Panc1 (cell line): ENCODE measurements around the gene RASGRP3. TPM values are rescaled to one million over a fixed set of nuclear protein-coding genes. Genes with fewer than 3 reads are reported as not detected.

Experiments
- ATAC-seq: fragments of 200-7000 bp; cut with Tn5 transposase; 2 replicates; pipeline ENCODE4 v1.9.1; 2020; ENCODE audit warnings: mild to moderate bottlenecking, moderate library complexity
- BruUV-seq: library from RNA; stranded (reverse); fragments of 400-500 nt; replicated peaks from 2 replicates; lab custom pipeline; 2021; lab: Mats Ljungman, UMichigan
- CTCF ChIA-PET: fragments of 300-600 bp; sonication (Branson Sonifier 250); formaldehyde crosslinking; loops from one replicate; lab custom pipeline; 2022; ENCODE audit warnings: antibody characterized with exemption; lab: Charles Lee
- POLR2A ChIA-PET: fragments of 300-600 bp; sonication (Branson Sonifier 250); formaldehyde crosslinking; loops from one replicate; lab custom pipeline; 2022; ENCODE audit warnings: antibody characterized with exemption; lab: Charles Lee
- DNase-seq: peaks from one replicate; pipeline ENCODE4 v3.0.0-alpha.2; 2010; ENCODE audit warnings: low read depth, low spot score
- H3K27ac ChIP-seq: 2 replicates; pipeline ENCODE4 v1.5.1; 2011; ENCODE audit warnings: mild to moderate bottlenecking, low read length, inconsistent platforms
- H3K27me3 ChIP-seq: fragments of 200-500 bp; sonication (Bioruptor generic); 2 replicates; pipeline ENCODE4 v1.6.0; 2014; ENCODE audit warnings: low read length, inconsistent platforms; ENCODE audit not compliant: control insufficient read depth, insufficient read depth
- H3K36me3 ChIP-seq: fragments of 200-500 bp; sonication (Bioruptor generic); 2 replicates; pipeline ENCODE4 v1.5.1; 2014; ENCODE audit warnings: inconsistent platforms, mild to moderate bottlenecking, low read length, moderate library complexity; ENCODE audit not compliant: control insufficient read depth, insufficient read depth
- H3K4me1 ChIP-seq: 2 replicates; pipeline ENCODE4 v1.5.1; 2011; ENCODE audit warnings: inconsistent platforms, mild to moderate bottlenecking, low read length, moderate library complexity; ENCODE audit not compliant: control insufficient read depth, insufficient read depth
- H3K4me3 ChIP-seq, 2 experiments: 2 replicates each; pipeline ENCODE4 v1.5.1; 2011 to 2012; ENCODE audit warnings: low read depth in 2 of 2, low read length in 2 of 2, mild to moderate bottlenecking in 2 of 2, inconsistent platforms in 1 of 2, moderate library complexity in 1 of 2
- H3K9me3 ChIP-seq: fragments of 200-500 bp; sonication (Bioruptor generic); 2 replicates; pipeline ENCODE4 v1.5.1; 2014; ENCODE audit warnings: low read depth, mild to moderate bottlenecking, inconsistent platforms, low read length, moderate library complexity; ENCODE audit not compliant: control insufficient read depth, insufficient read depth
- CTCF ChIP-seq: fragments of 450-650 bp; IDR thresholded peaks from 2 replicates; pipeline ENCODE4 v1.5.1; 2017; ENCODE audit warnings: mild to moderate bottlenecking
- POLR2AphosphoS5 ChIP-seq: IDR thresholded peaks from 2 replicates; pipeline ENCODE4 v1.6.1; 2012; ENCODE audit warnings: mild to moderate bottlenecking, low read depth, low read length, moderate library complexity
- REST ChIP-seq, 2 experiments: IDR thresholded peaks; 2 replicates each; pipeline ENCODE4 v1.6.1; 2011 to 2012; ENCODE audit warnings: low read depth in 2 of 2, control low read depth in 1 of 2, low read length in 1 of 2, mild to moderate bottlenecking in 1 of 2, moderate library complexity in 1 of 2; ENCODE audit not compliant: insufficient read depth in 1 of 2
- SIN3A ChIP-seq: IDR thresholded peaks from 2 replicates; pipeline ENCODE4 v1.6.1; 2012; ENCODE audit warnings: low read depth, mild to moderate bottlenecking, low read length, moderate library complexity, borderline replicate concordance; ENCODE audit not compliant: insufficient read depth
- TCF7L2 ChIP-seq: IDR thresholded peaks from 2 replicates; pipeline ENCODE4 v1.6.1; 2011; ENCODE audit warnings: mild to moderate bottlenecking, low read depth, low read length, inconsistent platforms
- in situ Hi-C: cut with HindIII; loops from 2 replicates; pipeline ENCODE4 v1.10.0; 2016; ENCODE audit warnings: low sequenced_read_pairs, low pct_unique_long_range_greater_than_20kb
- intact Hi-C: fragments of 100-400 bp; cut with micrococcal nuclease; formaldehyde crosslinking; loops from one replicate; pipeline ENCODE4 v1.10.0; 2022; ENCODE audit not compliant: unreplicated experiment
- total RNA-seq: library from RNA; stranded (reverse); gene quantifications from one replicate; pipeline ENCODE4 v1.2.1, GENCODE V29; 2021; ENCODE audit not compliant: unreplicated experiment

The RASGRP3 gene
- total RNA-seq, 1 experiment from 2014 or later, result 2.6 TPM

GRCh38 chr2:33482518-33482917 lies 6.1 kb downstream of the RASGRP3 start:
- in situ Hi-C loops (no loop called here), intact Hi-C loops (no loop called here)
- no peaks in the 10 kb centered on the region; the same call in 1 of the 2 replicates for H3K9me3 ChIP-seq
- ATAC-seq, result no peak
- no peaks in the 10 kb centered on the region for H3K4me1 ChIP-seq
- no TSS peak for BruUV-seq
- no peaks in the 10 kb centered on the region for H3K27me3 ChIP-seq
- no peaks in the 10 kb centered on the region for H3K36me3 ChIP-seq
- H3K4me3 ChIP-seq, result no peak overlapping the region
- DNase-seq, result no peak
- ChIA-PET POLR2A (no interaction called here), CTCF (no interaction called here)
- no peak overlapping the region for H3K27ac ChIP-seq
- TF ChIP-seq REST (IDR thresholded peaks at IDR 0.05; ENCODE audit: insufficient read depth in 1 of 2, low read depth in 2 of 2, low read length in 1 of 2) (no peak), TCF7L2 (no peak), POLR2AphosphoS5 (no peak), SIN3A (no peak), CTCF (no peak)

- H3K9me3 ChIP-seq, result no peaks in the 10 kb centered on the region; the same call in 1 of the 2 replicates
- ATAC-seq (no peak), DNase-seq (no peak)
- H3K4me1 ChIP-seq, result no peaks in the 10 kb centered on the region
- TF ChIP-seq SIN3A (no peak), CTCF (no peak), REST (IDR thresholded peaks at IDR 0.05; ENCODE audit: insufficient read depth in 1 of 2, low read depth in 2 of 2, low read length in 1 of 2) (no peak), POLR2AphosphoS5 (no peak), TCF7L2 (no peak)
- CTCF ChIA-PET, result no interaction called here
- POLR2A ChIA-PET, result no interaction called here
- H3K4me3 ChIP-seq, result no peak overlapping the region
- no peak overlapping the region for H3K27ac ChIP-seq
- BruUV-seq, result no TSS peak
- no peaks in the 10 kb centered on the region for H3K36me3 ChIP-seq
- no peaks in the 10 kb centered on the region for H3K27me3 ChIP-seq
- in situ Hi-C loops (no loop called here), intact Hi-C loops (no loop called here)
Observed at GRCh38 chr2:33484042-33484621, 7.7 kb downstream of the RASGRP3 start.
